IPS-NIHi7 (cell line): Measurements from ENCODE around the gene ARPC4.
"Not testable (repeated sequence)": the region's sequence is repeated elsewhere in the genome, so short reads cannot be mapped to it uniquely, and the experiment has no call there.

Experiments used
- DNase-seq: peaks from one replicate; pipeline ENCODE4 v3.0.0; 2012; ENCODE audit warnings: mixed read lengths; ENCODE audit errors: extremely low spot score

The ARPC4 gene

GRCh38 chr3:9770276-9770812, 22.5 kb upstream of the ARPC4 start:
- DNase-seq, result no peak

- not testable (repeated sequence) for DNase-seq
These were observed 21.9 kb upstream of the ARPC4 start for GRCh38 chr3:9771007-9771406.

DNA sequence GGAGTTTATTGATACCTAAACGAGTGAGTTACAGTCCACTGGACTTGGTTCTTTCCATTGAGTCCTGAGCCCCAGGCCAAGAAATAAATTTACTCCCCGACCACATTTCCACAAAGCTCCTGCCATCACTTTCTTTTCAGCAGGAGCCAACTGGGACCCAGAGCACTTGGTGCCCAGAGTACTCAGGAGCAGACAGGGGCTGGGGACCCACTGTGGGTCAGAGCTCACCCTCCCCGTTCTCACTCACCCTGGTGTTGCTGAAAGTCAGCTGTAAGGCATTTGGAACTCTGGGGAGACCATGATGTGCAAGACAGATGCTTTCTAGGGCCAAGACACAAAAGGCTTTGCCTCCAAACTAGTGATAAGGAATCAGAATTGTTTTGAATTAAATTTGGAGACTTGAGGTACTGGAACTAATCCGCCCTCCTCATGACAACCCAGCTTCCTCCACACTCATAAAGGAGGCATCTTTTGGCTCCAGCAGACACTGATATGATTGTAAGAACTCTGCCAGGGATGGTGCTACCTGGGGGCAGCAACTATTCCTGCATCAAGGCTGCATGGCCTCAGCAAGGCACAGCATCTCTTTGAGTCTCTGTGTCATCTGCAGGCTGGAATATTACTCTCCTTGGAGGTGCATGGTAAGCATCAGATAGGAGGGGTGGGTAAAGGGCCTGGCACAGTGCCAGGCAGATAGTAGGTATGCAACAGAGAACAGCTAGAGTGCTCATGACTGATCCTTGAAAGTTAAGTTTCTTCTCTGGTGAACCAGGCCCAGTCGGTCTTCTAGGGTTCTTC, 15.8 kb upstream of the ARPC4 start:
- no peak for DNase-seq

- DNase-seq, result no peak
These were observed 15.2 kb upstream of the ARPC4 start for GRCh38 chr3:9777694-9778021.

- no peak for DNase-seq
These were observed 14.5 kb upstream of the ARPC4 start for GRCh38 chr3:9778143-9779074.

GRCh38 chr3:9779075-9779593, 13.7 kb upstream of the ARPC4 start:
- no peak for DNase-seq

GRCh38 chr3:9779721-9780457, 13.0 kb upstream of the ARPC4 start:
- no peak for DNase-seq

- DNase-seq, result no peak
These were observed 12.4 kb upstream of the ARPC4 start for GRCh38 chr3:9780458-9780812.

DNA sequence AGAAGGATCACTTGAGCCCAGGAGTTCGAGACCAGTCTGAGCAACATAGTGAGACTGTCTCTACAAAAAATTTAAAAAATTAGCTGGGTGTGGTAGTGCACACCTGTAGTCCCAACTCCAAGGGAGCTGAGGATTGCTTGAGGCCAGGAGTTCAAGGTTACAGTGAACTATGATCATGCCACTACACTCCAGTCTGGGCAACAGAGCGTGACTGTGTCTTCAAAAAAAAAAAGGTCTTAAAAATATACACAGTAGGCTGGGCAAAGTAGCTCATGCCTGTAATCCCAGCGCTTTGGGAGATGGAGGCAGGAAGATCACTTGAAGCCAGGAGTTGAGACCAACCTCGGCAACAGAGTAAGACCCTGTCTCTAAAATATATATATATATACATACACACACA, 12.0 kb upstream of the ARPC4 start:
- DNase-seq, result no peak

GRCh38 chr3:9781551-9781950, 11.3 kb upstream of the ARPC4 start:
- no peak for DNase-seq

GRCh38 chr3:9781978-9782603, 10.8 kb upstream of the ARPC4 start:
- no peak for DNase-seq

GRCh38 chr3:9782770-9783169, 10.1 kb upstream of the ARPC4 start:
- DNase-seq, result no peak

GRCh38 chr3:9783954-9784353, 8.9 kb upstream of the ARPC4 start:
- no peak for DNase-seq

DNA sequence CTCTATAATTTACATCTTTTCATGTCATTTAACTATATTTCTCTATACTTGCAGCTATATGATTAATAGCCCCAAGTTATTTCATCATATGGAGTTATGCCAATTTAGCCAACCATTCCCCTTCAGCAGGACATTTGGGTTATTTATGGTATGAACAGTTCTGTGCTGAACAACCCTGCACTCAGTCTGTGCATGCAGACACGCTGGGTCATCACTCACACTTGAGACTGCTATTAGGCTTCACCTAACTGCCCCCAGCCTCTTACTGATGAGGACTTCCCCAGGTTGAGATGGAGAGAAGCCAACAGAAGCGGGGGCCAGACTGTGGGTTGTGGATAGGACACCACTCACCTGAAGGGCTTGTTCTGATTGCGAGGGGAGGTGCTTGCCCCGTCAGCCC, 7.9 kb upstream of the ARPC4 start:
- no peak for DNase-seq

DNA sequence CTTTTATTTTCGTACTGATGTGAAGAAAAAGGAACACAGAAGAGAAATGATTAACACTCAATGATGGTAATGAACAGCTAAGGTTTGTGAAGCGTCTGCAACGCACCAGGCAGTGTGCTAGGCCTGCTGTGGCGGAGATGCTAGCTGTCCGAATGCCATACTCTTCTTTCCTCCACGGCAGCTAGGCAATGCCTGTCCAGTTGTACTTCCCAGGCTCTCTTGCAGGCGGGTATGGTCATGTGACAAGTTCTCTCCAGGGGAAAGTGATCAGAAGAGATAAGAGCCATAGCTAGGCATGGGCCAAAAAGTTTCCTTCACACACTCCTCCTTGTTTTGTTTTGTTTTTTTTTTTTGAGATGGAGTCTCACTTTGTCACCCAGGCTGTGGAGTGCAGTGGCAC, 7.3 kb upstream of the ARPC4 start:
- no peak for DNase-seq

GRCh38 chr3:9786209-9786739, 6.6 kb upstream of the ARPC4 start:
- no peak for DNase-seq

GRCh38 chr3:9786825-9787669, 5.8 kb upstream of the ARPC4 start:
- DNase-seq, result no peak

GRCh38 chr3:9787714-9788113, 5.2 kb upstream of the ARPC4 start:
- DNase-seq, result no peak

GRCh38 chr3:9791127-9791526, 1.8 kb upstream of the ARPC4 start:
- DNase-seq, result no peak

DNA sequence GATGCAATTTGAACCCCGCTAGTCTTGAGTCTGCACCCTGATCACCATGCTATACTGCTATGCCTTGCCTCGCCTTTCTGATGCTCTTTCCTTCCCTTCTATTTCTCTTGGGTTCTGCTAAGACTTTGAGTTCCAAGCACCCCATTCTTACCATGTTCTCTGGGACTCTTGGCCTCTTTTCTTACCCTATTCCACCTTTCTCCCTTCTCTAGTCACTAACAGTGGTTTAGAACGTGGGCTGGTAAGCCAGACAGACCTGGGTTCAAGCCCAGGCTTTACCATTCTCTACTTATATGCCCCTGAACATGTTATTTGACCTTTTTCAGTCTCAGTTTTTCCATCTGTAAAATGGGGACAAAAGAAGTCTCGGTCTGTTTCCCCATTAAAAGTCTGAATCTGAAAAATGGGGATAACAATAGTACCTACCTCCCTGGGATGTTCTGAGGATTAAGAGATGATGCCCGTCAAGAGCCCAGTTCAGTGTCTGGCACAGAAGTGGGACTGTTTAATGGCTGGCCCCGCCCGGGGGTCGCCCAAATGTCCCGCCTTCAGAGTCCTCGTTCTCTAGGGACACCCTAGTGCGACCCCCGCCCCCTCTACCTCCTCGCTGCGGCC, 985 bp upstream of the ARPC4 start:
- no peak for DNase-seq
